Smooth muscle cell (in vitro differentiated cells): ENCODE data around the gene USP31. TPM values are rescaled to one million over a fixed set of nuclear protein-coding genes. Genes with fewer than 3 reads are reported as not detected.

Experiments used
- polyA plus RNA-seq: library from polyadenylated mRNA; unstranded; fragments of >200 nt; fragmentation: Nextera tagmentation; extraction: Ambion mirVana; gene quantifications from 2 replicates; pipeline ENCODE4 v1.2.1, GENCODE V29; 2016
- total RNA-seq: library from RNA; depleted of rRNA; stranded (reverse); fragments of >200 nt; gene quantifications from 2 replicates; pipeline ENCODE4 v1.2.3, GENCODE V29; 2014

USP31 gene
- total and polyA plus RNA-seq, 2 experiments from 2014 or later = 2.7 to 5.7 TPM

Other genes starting within 250 kb of the USP31 start
- gene SCNN1G, start 33.3 kb upstream of the USP31 start, total RNA-seq = not detected in 2 replicates
- gene SCNN1G, start 33.3 kb upstream of the USP31 start, polyA plus RNA-seq = not detected in 2 replicates
- gene SCNN1B, start 152.8 kb upstream of the USP31 start, total RNA-seq = not detected in 2 replicates
- not detected in 2 replicates for gene SCNN1B, start 152.8 kb upstream of the USP31 start, polyA plus RNA-seq